ENCODE measurements around the gene TYR. TPM values are rescaled to one million over a fixed set of nuclear protein-coding genes. Genes with fewer than 3 reads are reported as not detected.
"Not testable (repeated sequence)": the region's sequence is repeated elsewhere in the genome, so short reads cannot be mapped to it uniquely, and the experiment has no call there.

TYR gene
- total RNA-seq, 1 experiment from 2014 or later, result not detected

- no peaks in the 10 kb centered on the region; a peak in 1 of 5 replicates for H3K9me3 Mint-ChIP-seq
- Histone ChIP-seq H3K27me3 (ENCODE audit: insufficient read depth, low read length) (no peaks in the 10 kb centered on the region), H2BK120ac (ENCODE audit: low read depth, low read length, poor library complexity, severe bottlenecking) (no peak overlapping the region), H3K79me2 (ENCODE audit: insufficient read depth, low read length) (no peaks in the 10 kb centered on the region), H3K9me3 (ENCODE audit: control insufficient read depth, low read depth, low read length) (no peaks in the 10 kb centered on the region), H3K23me2 (ENCODE audit: insufficient read length, low read depth, low read length, poor library complexity, severe bottlenecking) (no peaks in the 10 kb centered on the region), H3K4me2 (ENCODE audit: insufficient read depth, insufficient read length, low read length) (no peak overlapping the region), H2AK5ac (ENCODE audit: insufficient read length, low read length) (no peak overlapping the region), H3T11ph (ENCODE audit: low read length) (no peak overlapping the region), H3K79me1 (ENCODE audit: insufficient read depth, low read depth, low read length, poor library complexity, severe bottlenecking) (no peaks in the 10 kb centered on the region), H4K5ac (ENCODE audit: insufficient read length, low read depth, low read length) (no peak overlapping the region), H2BK5ac (ENCODE audit: insufficient read length, low read length) (no peak overlapping the region), H2BK12ac (ENCODE audit: insufficient read length, low read depth, low read length) (no peak overlapping the region), H2BK15ac (ENCODE audit: low read depth, low read length) (no peak overlapping the region), H4K20me1 (ENCODE audit: control insufficient read depth, insufficient read depth, insufficient read length) (no peaks in the 10 kb centered on the region), H3K18ac (ENCODE audit: insufficient read length, low read depth, low read length) (no peak overlapping the region), H2BK20ac (ENCODE audit: low read depth, low read length, poor library complexity, severe bottlenecking) (no peak overlapping the region), H2AFZ (ENCODE audit: low read length) (no peak overlapping the region), H3K14ac (ENCODE audit: insufficient read depth, low read length) (no peak overlapping the region), H4K91ac (ENCODE audit: insufficient read length, low read depth, low read length) (no peak overlapping the region), H3K9ac (ENCODE audit: extremely low read depth, insufficient read length, low read length) (no peak overlapping the region), H3K4ac (ENCODE audit: low read depth, low read length) (no peak overlapping the region), H4K8ac (replicated peaks; ENCODE audit: insufficient read length, low read depth, low read length) (no peak overlapping the region), H3K4me1 (ENCODE audit: insufficient read depth, low read length) (no peaks in the 10 kb centered on the region), H3K27ac (ENCODE audit: insufficient read length, low read depth, low read length) (no peak overlapping the region), H3K23ac (ENCODE audit: insufficient read length, low read depth, low read length) (no peak overlapping the region), H3K56ac (ENCODE audit: insufficient read length, low read depth, low read length) (no peak overlapping the region)
- no peaks in the 10 kb centered on the region; a peak in 1 of 7 replicates for H3K36me3 Mint-ChIP-seq (ENCODE audit: insufficient read depth in 1 of 3, low read depth in 3 of 3)
- no CpG with 5 or more reads among the region's 5 CpGs for WGBS (ENCODE audit: extremely low coverage, insufficient read length, low lambda C conversion rate)
- no peak overlapping the region for H3K4me3 Mint-ChIP-seq
- no peak for DNase-seq
- TF ChIP-seq, protein P1, sequence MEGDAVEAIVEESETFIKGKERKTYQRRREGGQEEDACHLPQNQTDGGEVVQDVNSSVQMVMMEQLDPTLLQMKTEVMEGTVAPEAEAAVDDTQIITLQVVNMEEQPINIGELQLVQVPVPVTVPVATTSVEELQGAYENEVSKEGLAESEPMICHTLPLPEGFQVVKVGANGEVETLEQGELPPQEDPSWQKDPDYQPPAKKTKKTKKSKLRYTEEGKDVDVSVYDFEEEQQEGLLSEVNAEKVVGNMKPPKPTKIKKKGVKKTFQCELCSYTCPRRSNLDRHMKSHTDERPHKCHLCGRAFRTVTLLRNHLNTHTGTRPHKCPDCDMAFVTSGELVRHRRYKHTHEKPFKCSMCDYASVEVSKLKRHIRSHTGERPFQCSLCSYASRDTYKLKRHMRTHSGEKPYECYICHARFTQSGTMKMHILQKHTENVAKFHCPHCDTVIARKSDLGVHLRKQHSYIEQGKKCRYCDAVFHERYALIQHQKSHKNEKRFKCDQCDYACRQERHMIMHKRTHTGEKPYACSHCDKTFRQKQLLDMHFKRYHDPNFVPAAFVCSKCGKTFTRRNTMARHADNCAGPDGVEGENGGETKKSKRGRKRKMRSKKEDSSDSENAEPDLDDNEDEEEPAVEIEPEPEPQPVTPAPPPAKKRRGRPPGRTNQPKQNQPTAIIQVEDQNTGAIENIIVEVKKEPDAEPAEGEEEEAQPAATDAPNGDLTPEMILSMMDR (conservative IDR thresholded peaks at IDR 0.05), result no peak
- no peak overlapping the region for H3K27ac Mint-ChIP-seq
- no peaks in the 10 kb centered on the region; a peak in 1 of 4 replicates for H3K4me1 Mint-ChIP-seq
- H3K27me3 Mint-ChIP-seq (ENCODE audit: low read depth), result no peaks in the 10 kb centered on the region
These were observed 58.3 kb downstream of the TYR start for GRCh38 chr11:89235976-89236375.

GRCh38 chr11:89247007-89247406 is 69.3 kb downstream of the TYR start:
- not testable (repeated sequence) for H2BK20ac ChIP-seq (ENCODE audit: low read depth, low read length, poor library complexity, severe bottlenecking); H4K8ac ChIP-seq (replicated peaks; ENCODE audit: insufficient read length, low read depth, low read length); H2BK5ac ChIP-seq (ENCODE audit: insufficient read length, low read length); H3K4me3 Mint-ChIP-seq; H3K9me3 Mint-ChIP-seq; H3K18ac ChIP-seq (ENCODE audit: insufficient read length, low read depth, low read length); H3T11ph ChIP-seq (ENCODE audit: low read length); H3K56ac ChIP-seq (ENCODE audit: insufficient read length, low read depth, low read length); H3K23ac ChIP-seq (ENCODE audit: insufficient read length, low read depth, low read length); H3K27me3 ChIP-seq (ENCODE audit: insufficient read depth, low read length); H4K91ac ChIP-seq (ENCODE audit: insufficient read length, low read depth, low read length); H2BK12ac ChIP-seq (ENCODE audit: insufficient read length, low read depth, low read length); H3K79me1 ChIP-seq (ENCODE audit: insufficient read depth, low read depth, low read length, poor library complexity, severe bottlenecking); H3K4me1 ChIP-seq (ENCODE audit: insufficient read depth, low read length); H4K20me1 ChIP-seq (ENCODE audit: control insufficient read depth, insufficient read depth, insufficient read length); H3K4me1 Mint-ChIP-seq; H3K79me2 ChIP-seq (ENCODE audit: insufficient read depth, low read length); H3K9me3 ChIP-seq (ENCODE audit: control insufficient read depth, low read depth, low read length); H2AFZ ChIP-seq (ENCODE audit: low read length); H3K9ac ChIP-seq (ENCODE audit: extremely low read depth, insufficient read length, low read length); H3K27me3 Mint-ChIP-seq (ENCODE audit: low read depth); H3K27ac ChIP-seq (ENCODE audit: insufficient read length, low read depth, low read length); H3K14ac ChIP-seq (ENCODE audit: insufficient read depth, low read length); H3K4me2 ChIP-seq (ENCODE audit: insufficient read depth, insufficient read length, low read length); H4K5ac ChIP-seq (ENCODE audit: insufficient read length, low read depth, low read length); H2AK5ac ChIP-seq (ENCODE audit: insufficient read length, low read length); H2BK15ac ChIP-seq (ENCODE audit: low read depth, low read length); H3K27ac Mint-ChIP-seq; H3K4ac ChIP-seq (ENCODE audit: low read depth, low read length); H3K23me2 ChIP-seq (ENCODE audit: insufficient read length, low read depth, low read length, poor library complexity, severe bottlenecking); H2BK120ac ChIP-seq (ENCODE audit: low read depth, low read length, poor library complexity, severe bottlenecking); DNase-seq; H3K36me3 Mint-ChIP-seq (ENCODE audit: insufficient read depth in 1 of 3, low read depth in 3 of 3)
- WGBS (ENCODE audit: extremely low coverage, insufficient read length, low lambda C conversion rate), result no CpG with 5 or more reads among the region's 4 CpGs
